ENCODE results near the gene BABAM2.

BABAM2 gene

DNA sequence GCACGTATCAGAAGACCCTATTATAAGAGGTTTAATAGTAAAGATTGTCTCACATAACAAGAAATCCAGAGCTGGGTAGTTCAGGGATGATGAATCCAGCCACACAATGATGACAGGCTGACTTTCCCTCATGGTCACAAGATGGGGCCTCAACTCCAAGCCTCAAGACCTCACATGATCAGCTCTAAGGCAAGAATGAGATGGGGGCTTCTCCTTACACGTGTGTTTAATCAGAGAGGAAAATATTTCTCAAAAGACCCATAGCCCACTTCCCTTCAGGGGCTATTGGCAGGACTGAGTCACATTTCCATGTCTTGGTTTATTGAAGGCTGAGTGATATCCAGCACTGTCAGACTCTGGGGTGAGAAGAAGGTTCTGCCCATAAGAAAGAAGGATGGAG lies 402.0 kb downstream of the BABAM2 start:
- no peak for DNase-seq

DNA sequence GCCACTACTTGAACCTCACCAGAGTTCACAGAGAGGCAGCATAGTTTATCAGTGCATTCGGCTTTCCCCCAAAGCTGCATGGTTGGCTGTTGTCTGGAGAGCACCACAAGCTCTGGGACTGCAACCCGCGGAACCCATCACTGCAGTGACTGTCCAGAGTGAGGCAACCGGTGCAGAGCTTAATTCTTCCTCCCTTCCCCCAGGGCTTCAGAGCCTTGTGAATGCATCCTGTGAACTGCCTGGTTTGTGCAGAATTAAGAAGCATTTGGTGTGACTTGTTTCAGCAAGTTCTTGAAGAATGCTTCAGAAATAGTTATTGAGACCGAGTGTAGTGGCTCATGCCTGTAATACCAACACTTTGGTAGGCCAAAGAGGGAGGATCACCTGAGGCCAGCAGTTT lies 402.9 kb downstream of the BABAM2 start:
- no peak for DNase-seq

DNA sequence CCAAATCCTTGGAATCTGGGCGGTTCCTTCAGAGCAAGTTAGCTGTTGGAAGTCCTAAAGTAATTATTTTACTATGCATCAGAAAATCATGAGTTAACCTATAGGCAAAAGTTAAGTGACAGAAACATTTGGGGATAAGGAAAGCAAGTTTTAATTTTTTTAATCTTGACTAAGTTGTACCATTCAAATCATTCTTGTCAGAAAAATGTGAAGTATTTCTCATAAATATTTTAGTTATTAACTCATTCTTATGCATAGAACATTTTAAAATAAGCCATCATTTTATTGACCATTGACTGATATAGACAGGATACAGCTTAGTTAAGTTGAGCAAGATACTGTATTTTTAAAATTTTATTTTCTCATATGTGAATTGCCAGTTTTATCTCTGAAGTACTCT lies 403.9 kb downstream of the BABAM2 start:
- no peak for DNase-seq

DNA sequence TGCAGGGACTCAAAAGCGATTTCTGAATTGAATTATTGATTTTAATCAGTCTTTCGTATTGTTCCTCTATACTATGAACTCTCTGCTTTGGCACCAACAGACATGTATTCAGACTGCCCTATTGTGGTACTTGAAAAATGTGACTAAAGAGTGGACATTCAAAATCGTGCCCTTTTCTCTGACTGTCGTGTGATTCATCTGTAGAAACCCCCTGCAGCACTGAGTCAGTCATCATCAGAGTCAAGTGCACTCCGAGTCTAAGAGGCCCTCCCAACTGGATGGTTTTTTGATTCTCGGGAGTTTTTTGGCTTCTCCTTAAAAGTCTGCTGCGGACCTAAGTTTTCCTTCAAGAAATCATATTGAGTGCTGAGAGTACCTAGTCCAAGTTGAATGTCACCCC lies 405.7 kb downstream of the BABAM2 start:
- DNase-seq: no peak

DNA sequence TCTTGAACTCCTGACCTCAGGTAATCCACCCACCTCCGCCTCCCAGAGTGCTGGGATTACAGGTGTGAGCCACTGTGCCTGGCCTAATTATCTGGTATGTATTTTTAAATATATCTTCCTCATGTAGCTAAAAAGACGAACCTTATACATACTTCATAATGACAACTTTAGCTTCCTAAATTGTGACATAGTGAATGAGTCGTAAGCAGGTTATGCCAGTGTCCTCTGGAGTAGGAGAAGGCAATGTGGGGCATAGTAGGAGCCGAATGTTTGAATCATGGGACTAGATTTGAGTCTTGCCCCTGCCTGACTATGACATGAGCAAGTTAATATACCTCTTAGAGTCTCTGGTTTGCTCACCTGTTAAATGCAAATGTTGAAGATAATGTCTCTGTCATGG lies 406.4 kb downstream of the BABAM2 start:
- no peak for DNase-seq

DNA sequence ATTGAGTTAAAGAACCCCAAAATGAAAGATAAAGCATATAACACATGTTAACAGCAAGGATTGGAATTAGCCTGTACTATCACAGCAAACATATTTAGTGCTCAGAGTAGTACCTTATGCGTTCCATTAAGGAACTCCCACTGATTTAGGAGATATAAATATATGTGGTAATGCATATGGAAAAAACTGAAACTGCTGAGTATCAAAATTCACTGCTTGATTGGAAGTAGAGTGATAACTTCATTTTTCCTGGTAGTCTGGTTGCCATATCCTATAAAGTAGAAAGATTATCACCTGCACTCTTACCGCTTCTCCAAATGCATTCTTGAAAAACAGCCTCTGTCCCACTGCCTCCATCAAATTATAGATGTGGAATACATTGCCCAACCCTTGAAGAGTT lies 407.0 kb downstream of the BABAM2 start:
- no peak for DNase-seq

DNA sequence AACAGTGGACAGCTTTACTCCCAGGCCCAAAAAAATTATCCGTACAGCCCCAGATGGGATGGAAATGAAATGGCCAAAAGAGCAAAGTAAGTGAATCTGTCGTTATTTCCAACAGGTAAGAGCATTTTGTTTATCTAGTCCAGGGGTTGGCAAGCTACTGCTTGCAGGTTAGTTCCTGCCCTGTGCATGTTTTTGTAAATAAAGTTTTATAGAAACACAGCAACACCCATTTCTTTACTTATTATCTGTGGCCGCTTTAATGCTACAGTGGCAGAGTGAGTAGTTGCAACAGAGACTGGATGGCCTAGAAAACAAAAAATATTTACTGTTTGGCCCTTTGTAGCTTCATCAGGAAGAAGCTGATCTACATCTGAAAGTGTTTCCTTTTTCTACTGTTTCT lies 407.9 kb downstream of the BABAM2 start:
- DNase-seq: no peak

DNA sequence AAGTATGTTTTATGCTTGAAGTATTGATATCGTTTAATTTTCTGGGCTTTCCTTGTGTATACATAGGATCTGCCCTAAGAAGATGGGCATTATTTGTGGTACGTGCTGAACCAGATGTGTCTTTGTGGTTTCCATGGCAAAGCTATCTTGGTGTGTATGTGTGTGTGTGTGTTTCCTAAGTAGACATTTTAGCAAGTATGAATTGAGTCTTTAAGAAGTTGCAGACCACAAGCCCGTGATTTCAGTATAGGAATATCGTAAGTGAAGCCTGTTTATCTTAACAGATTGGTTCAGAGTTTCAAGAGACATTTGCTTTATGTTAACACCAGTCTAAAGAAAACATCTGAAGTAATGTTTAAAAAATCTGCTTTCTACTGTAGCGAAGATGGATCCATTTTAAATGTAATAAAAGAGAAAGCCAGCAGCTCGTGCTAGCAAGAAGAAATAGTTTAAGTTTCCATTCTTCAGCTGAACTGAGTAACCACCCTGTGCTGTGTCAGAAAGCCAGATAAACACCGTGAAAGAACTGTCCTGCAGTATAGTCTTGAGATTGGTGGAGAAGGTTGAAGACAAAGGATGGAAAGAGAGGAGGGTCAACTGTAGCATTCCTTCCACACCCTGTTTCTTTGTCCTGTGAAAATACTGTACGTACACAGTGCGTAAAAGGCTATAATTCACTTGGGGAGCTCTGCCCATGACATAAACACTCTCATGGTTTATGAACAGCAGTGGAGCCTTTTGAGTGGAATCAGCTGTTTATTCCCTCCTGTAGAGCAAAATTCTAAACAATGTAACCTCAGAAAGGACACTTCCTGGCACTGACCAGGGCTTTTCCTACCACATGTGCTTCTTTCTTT lies 410.2 kb downstream of the BABAM2 start:
- DNase-seq: no peak

DNA sequence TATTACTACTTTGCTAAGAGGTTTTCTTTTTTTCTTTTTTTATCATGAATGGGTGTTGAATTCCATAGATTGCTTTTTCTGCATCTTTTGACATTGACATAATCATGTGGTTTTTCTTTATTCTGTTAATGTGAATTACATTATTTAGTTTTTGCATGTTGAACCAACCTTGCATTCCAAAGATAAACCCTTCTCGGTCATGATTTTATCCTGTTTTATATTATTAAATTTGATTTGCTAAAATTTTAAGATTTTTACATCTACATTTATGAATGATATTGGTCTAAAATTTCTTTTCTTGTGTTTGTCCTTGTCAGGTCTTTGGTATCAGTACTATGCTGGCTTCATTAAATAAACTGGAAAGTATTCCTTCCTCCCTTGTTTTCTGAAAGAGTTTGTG lies 414.7 kb downstream of the BABAM2 start:
- no peak for DNase-seq

DNA sequence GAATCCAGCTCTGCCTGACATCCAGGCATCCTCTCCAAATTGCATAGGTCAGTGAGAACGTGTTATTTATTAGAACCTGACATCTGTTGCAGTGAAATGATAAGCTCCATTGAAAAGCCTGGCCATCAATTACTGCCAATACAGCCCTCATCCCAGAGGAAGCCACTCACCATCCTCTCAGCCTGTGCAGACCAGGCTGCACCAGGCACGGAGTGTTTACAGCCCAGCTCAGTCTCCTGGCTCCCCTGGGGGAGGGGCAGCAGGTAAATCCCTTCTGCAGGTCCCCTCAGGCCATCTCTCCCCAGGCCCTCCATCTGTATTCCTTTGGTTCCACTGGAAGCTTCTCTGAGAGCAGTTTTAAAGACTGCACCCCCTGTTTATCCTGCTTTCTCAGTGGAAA lies 419.6 kb downstream of the BABAM2 start:
- no peak for DNase-seq

DNA sequence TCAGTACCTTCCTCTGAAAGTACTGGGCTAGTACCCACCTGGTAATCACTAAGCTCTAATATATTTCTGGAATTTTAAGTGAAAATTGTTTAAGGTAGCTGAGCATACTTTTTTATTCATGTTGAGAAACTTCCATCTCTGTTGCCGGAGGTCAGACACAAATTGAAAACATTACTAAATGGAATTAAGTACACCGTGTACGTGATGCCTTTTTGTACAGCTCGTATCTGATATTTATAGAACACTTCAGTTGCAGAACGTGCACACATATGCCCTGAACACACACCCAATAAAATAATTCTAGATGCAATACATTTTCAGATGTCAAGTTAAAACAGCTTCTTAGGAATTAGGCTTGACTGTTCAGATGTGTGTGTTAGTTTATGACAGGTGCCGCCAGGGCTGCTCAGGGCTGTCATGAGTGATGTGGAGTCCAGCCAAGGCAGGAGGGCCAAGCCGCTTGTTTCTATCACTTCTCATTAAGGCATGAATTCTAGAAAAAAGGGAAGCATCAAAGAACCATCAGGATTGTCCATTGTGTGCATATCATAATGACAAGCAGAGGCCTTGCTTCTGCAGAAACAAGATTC lies 421.2 kb downstream of the BABAM2 start:
- no peak for DNase-seq

DNA sequence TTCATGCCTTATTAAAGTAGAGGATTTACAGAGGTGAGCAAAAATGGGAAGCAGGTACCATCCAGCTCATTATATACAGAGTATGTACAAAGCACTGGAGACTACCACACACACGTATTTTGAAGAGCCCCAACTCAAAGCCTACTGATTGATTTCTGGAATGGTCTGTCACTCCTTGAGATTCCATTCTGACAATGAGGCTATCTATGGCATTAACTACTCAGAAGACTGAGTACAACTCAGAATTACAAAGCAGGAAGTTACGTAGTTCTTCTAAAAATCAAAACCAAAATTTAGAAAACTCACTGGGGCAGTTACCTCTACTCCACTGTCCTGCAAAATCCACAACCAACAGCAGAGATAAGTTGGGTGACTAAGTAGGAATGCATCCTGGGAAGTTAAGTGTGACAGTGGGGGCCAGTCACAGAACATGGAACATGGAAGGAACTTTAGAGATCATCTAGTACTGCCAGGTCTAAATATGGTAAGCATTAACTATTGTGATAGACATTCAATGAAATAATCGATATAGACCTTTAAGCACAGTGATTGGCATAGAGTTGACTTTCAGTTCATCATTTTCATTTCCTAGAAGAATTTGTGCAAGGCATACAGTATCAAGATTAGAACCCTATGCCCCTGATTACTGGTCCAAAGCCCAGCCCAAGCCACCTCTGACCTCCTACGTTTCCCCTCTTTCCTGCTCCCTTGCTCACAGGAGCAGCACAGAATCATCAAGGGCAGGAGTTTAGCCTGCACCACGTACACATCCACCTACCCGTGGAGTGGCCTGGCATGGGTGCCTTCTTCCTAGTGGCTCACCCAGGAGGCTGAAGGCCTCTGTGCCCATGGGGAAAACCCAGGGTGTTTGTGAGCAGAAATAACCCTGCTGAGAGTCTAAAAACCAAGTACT lies 422.0 kb downstream of the BABAM2 start:
- DNase-seq: no peak

DNA sequence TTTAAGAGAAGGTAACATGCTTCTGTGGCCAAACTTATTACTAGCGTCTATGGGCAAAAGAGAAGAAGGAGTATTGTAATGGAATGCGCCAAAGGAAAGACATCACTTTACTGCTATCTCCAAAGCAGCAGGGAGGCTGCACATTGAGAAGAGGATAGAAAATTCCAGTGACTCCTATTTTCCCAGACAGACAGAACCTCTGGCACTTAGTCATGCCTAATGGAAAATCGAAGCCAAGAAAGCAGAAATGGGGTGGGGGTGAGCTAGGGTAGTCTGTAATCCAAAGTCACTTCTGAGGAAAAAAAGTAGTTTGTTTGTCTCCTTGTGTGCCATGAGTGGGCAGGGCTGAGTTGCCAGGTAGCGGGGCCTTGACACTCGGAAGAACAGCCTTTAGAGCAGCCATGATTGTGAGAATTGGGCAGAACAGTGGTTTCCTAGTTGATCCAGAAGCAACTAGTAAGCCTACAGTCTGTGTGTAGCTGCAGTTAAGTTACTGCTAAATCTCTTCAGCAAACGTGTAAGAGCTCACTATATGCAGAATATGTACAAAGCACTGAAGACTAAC lies 422.8 kb downstream of the BABAM2 start:
- DNase-seq: no peak

DNA sequence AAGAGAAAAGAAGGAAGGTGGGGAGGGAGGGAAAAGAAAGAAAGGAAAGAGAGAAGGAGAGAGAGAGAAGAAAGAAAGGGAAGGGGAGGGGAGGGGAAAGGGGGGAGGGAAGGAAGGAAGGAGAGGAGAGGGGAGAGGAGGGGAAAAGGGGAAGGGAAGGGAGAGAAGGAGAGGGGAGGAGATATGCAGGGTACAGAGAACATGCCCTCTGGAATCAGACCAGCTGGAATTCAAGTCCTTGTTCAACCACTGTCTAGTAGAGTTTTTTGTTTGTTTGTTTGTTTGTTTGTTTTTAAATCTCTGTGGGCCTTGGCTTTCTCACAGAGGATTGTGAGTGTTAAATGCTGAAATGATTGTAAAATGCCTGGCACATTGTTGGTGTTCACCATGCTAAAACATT lies 424.4 kb downstream of the BABAM2 start:
- DNase-seq: no peak

DNA sequence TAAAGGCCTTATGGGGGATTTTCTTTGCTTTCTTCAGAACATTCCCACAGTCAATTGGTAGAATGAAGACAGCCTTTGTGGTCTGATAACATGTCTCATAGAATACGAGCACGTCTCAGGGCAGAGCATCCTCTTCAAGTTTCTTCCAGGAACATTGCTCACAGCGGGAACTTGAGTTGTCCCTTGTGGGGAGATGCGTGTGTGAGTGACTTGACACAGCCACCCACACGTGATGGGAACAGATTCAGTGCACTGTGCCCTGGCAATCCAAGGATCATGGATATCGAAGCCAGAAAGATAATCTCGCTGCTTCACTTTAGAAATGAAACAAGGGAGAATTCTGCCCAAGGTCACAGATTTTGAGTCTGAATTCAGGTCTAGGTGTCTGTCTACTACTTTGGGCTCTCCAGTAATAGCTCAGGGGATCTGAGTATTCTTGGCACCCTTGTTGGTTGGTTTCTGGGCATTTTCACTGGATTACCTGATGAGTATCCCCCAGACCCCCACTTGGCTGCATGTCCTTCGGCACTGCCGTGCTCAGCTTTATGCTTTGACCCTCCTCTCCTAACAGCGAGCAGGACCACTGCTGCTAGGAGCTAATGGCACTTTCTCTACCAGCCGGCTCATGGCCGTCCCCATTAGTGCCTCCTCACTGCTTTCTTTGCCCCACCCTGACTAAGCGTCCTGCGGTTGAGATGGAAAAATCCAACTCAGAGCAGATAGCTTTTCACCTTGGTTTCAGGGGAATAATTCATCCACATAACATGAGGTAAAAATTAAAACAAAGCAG lies 426.2 kb downstream of the BABAM2 start:
- no peak for DNase-seq

DNA sequence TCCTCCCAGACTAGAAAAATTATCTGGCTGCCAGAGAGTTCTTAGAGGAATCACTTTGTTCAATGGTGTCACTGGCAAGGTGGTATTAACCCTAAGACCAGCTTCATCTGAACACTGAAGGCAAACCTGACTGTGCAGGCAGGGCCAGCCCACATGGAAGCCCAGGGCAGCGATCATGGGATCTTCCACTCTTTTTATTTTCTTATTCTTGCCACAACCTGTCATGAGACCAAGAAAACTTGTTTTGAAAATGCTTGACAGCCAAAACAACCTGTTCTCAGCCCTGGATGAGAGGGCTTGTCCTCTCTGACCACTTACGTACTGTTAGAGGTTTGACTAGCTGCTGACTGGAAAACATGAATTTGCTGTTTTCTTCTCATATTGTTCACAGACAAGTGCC lies 426.9 kb downstream of the BABAM2 start:
- no peak for DNase-seq

DNA sequence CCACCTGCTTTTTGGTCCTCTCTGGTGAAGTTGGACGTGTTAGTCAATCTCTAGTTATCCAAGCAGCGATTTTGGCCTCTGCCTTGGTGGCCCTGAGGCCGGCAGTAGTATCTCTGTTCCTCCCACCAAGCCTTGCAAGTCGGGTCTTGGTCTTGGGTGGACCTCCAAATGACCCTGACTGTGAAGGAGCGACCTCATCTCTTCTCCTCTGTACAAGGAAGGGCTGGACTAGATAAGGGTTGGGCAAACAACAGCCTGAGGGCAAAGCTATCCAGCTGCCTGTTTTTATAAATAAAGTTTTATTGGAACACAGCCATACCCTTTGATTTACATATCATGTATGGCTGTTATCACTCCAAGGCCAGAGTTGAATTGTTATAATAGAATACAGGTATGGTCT lies 427.5 kb downstream of the BABAM2 start:
- no peak for DNase-seq

DNA sequence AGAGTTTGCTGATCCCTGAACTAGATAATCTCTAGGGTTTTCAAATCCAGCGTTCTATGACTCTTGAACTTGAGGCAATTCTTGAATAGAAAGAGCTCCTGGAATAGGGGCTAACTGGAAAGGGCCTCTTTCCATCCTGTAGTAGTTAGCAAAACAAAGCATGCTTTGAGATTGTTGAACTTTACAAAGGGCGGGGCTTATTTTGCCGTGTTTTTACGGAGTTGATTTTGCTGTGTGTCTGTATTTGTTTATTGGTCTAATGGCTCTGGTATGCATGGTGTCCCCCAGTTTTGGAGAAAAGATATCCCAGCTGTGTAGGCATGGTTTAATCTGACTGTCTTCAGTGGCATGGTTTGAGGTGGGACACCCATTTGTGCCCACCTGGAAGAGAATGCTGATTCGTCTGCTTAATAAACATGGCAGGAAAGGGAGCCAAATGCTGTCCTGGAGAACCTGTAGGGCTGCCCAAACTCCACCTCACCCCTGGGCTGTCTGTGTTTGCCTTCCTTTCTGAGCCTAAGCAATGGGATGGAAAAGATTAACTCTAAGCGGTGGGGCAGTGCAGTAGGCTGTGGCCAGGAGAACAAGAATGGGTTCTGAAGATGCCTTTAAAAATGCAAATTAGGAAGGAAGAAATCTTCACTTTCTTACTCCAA lies 428.1 kb downstream of the BABAM2 start:
- DNase-seq: no peak

DNA sequence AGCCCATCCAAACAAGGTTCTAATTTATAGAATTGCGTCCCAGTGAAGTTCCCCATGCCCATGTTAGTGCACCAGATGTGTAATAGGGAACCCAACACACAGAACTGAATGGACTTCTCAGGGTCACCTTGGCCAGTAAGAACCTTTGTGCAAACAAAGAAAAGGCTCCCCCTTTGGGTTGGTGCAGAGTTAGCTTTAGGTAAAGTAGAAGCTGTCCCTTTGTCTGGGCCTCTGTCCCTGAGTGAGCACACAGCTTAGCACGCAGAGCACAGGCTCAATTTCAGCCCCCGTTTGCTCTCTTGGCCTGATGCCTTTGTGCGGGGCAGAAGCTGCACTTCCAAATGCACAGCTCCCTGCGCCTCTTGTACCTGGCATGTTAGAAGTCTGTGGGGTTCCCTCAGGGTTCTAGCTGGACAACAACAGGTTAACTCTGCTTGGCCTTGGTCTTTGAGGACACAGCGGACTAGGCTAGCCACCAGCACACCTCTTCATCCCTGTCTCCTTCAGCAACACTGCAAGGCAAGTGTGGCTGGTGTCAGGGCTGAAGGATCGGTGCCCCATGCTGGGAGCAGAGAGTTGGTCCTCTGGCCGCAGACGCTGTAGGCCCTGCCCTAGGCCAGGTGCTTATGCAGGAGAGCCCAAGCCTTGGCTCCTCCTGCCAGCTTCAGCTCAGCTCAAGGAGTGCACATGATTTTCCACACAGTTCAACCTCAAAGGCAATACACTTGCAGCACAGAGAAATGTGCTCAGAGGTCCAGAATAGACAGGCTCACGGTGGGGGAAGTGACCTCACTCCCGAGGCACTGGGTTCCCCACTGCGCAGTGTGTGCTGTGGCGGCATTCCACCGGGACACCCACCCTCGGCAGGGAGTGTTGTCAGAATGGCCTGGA lies 428.8 kb downstream of the BABAM2 start:
- no peak for DNase-seq

DNA sequence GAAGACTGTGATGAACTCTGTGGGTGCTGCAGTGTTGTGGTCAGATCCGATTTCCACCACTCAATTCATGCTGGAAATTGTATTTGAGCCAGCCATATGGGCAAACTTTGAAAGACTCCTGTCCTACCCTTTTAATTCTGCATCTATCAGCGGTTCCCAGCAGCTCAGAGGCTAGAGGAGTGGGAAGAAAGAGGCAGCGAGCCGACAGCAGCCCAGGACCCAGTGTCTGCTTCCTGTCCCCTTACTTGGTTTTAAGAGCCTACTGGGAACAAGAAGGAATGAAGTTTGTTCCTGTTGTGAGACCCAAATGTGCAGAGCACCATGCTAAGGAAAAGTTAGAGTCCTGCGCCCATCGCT lies 429.5 kb downstream of the BABAM2 start:
- DNase-seq: no peak

DNA sequence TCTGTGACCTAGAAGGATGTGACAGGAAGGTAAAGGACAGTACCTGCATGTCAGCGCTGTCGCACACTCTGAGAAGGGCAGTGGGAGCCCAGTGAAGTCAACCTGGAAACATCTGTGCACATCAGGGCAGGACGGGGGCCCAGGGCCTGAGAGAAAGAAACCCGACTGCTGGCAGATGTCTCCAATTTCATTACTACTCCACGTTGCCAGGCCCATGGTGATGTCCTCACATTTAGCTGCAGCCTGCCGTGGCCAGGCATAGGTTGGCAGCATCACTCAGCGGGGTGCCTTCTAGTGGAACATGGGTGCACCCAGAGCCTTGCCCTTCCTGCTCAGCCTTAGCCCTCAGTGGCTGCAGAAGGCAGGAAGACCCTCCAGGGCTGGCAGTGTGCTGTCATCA lies 429.8 kb downstream of the BABAM2 start:
- no peak for DNase-seq

All from GDM1 (cell line).